Mononuclear cell (primary cell): Measurements from ENCODE around the gene NEK8. TPM values are rescaled to one million over a fixed set of nuclear protein-coding genes. Genes with fewer than 3 reads are reported as not detected.
"Not testable (repeated sequence)": the region's sequence is repeated elsewhere in the genome, so short reads cannot be mapped to it uniquely, and the experiment has no call there.

Experiments
- H3K27me3 ChIP-seq: 2 replicates; pipeline ENCODE4 v1.6.0; 2011; ENCODE audit warnings: low read length, control low read depth; ENCODE audit not compliant: insufficient read depth
- H3K4me1 ChIP-seq: 2 replicates; pipeline ENCODE4 v1.5.1; 2011; ENCODE audit warnings: mild to moderate bottlenecking, low read length, control low read depth; ENCODE audit not compliant: insufficient read depth
- H3K4me3 ChIP-seq: 2 replicates; pipeline ENCODE4 v1.5.1; 2011; ENCODE audit warnings: mild to moderate bottlenecking, low read length, moderate library complexity
- H3K9me3 ChIP-seq: 2 replicates; pipeline ENCODE4 v1.5.1; 2011; ENCODE audit warnings: low read depth, mild to moderate bottlenecking, control low read depth, low read length
- total RNA-seq: library from RNA; depleted of rRNA; stranded (reverse); fragments of >200 nt; gene quantifications from one replicate; pipeline ENCODE4 v1.2.3, GENCODE V29; 2012

The NEK8 gene
- total RNA-seq, 1 donor = 1.4 TPM

- H3K4me3 ChIP-seq = no peak overlapping the region
- no peaks in the 10 kb centered on the region for H3K27me3 ChIP-seq
- H3K4me1 ChIP-seq = peaks cover under 1% of the 10 kb centered on the region
- H3K9me3 ChIP-seq = no peaks in the 10 kb centered on the region
Measured at GRCh38 chr17:28755486-28755885, 26.9 kb downstream of the NEK8 start.

- Histone ChIP-seq H3K9me3 (no peaks in the 10 kb centered on the region), H3K4me3 (no peak overlapping the region), H3K27me3 (no peaks in the 10 kb centered on the region), H3K4me1 (peaks cover 8% of the 10 kb centered on the region)
Measured at GRCh38 chr17:28756049-28756804, 27.6 kb downstream of the NEK8 start.

- Histone ChIP-seq H3K4me3 (no peak overlapping the region), H3K27me3 (no peaks in the 10 kb centered on the region), H3K9me3 (no peaks in the 10 kb centered on the region), H3K4me1 (peaks cover 17% of the 10 kb centered on the region)
Measured at GRCh38 chr17:28758411-28759121, 30.0 kb downstream of the NEK8 start.

GRCh38 chr17:28759256-28759865, 30.8 kb downstream of the NEK8 start:
- H3K4me1 ChIP-seq = peaks cover 17% of the 10 kb centered on the region
- H3K4me3 ChIP-seq = no peak overlapping the region
- H3K9me3 ChIP-seq = no peaks in the 10 kb centered on the region
- H3K27me3 ChIP-seq = no peaks in the 10 kb centered on the region

GRCh38 chr17:28760601-28761562, 32.3 kb downstream of the NEK8 start:
- H3K9me3 ChIP-seq = no peaks in the 10 kb centered on the region
- H3K27me3 ChIP-seq = no peaks in the 10 kb centered on the region
- peaks cover 17% of the 10 kb centered on the region for H3K4me1 ChIP-seq
- H3K4me3 ChIP-seq = no peak overlapping the region

- H3K27me3 ChIP-seq = no peaks in the 10 kb centered on the region
Measured at GRCh38 chr17:28763137-28763799, 34.7 kb downstream of the NEK8 start.

GRCh38 chr17:28763804-28764266, 35.2 kb downstream of the NEK8 start:
- no peaks in the 10 kb centered on the region for H3K27me3 ChIP-seq
- H3K4me1 ChIP-seq = peaks cover 17% of the 10 kb centered on the region

More at GRCh38 chr17:28763137-28763799, 34.7 kb downstream of the NEK8 start:
- Histone ChIP-seq H3K9me3 (no peaks in the 10 kb centered on the region), H3K4me1 (peaks cover 17% of the 10 kb centered on the region), H3K4me3 (no peak overlapping the region)

GRCh38 chr17:28765038-28765437, 36.5 kb downstream of the NEK8 start:
- H3K9me3 ChIP-seq = no peaks in the 10 kb centered on the region
- no peaks in the 10 kb centered on the region for H3K27me3 ChIP-seq
- H3K4me1 ChIP-seq = peaks cover 17% of the 10 kb centered on the region
- H3K4me3 ChIP-seq = no peak overlapping the region

More at GRCh38 chr17:28763804-28764266, 35.2 kb downstream of the NEK8 start:
- Histone ChIP-seq H3K9me3 (no peaks in the 10 kb centered on the region), H3K4me3 (no peak overlapping the region)

- H3K9me3 ChIP-seq = no peaks in the 10 kb centered on the region
- peaks cover 10% of the 10 kb centered on the region for H3K4me1 ChIP-seq
- H3K4me3 ChIP-seq = no peak overlapping the region
- H3K27me3 ChIP-seq = no peaks in the 10 kb centered on the region
Measured at GRCh38 chr17:28773736-28774135, 45.1 kb downstream of the NEK8 start.

- H3K4me1 ChIP-seq = peaks cover 10% of the 10 kb centered on the region
- no peaks in the 10 kb centered on the region for H3K9me3 ChIP-seq
- H3K27me3 ChIP-seq = no peaks in the 10 kb centered on the region
- H3K4me3 ChIP-seq = no peak overlapping the region
Measured at GRCh38 chr17:28774206-28774605, 45.6 kb downstream of the NEK8 start.

GRCh38 chr17:28777178-28777577, 48.6 kb downstream of the NEK8 start:
- H3K27me3 ChIP-seq = no peaks in the 10 kb centered on the region
- peaks cover 10% of the 10 kb centered on the region for H3K4me1 ChIP-seq
- no peak overlapping the region for H3K4me3 ChIP-seq
- H3K9me3 ChIP-seq = no peaks in the 10 kb centered on the region

- not testable (repeated sequence) for H3K4me1 ChIP-seq, H3K27me3 ChIP-seq
Measured at GRCh38 chr17:28779601-28780000, 51.0 kb downstream of the NEK8 start.

GRCh38 chr17:28783161-28783560, 54.6 kb downstream of the NEK8 start:
- H3K4me1 ChIP-seq = no peaks in the 10 kb centered on the region
- no peaks in the 10 kb centered on the region for H3K27me3 ChIP-seq
- H3K4me3 ChIP-seq = no peak overlapping the region
- no peaks in the 10 kb centered on the region for H3K9me3 ChIP-seq

More at GRCh38 chr17:28779601-28780000, 51.0 kb downstream of the NEK8 start:
- not testable (repeated sequence) for H3K9me3 ChIP-seq, H3K4me3 ChIP-seq

GRCh38 chr17:28788100-28788499, 59.5 kb downstream of the NEK8 start:
- H3K4me3 ChIP-seq = no peak overlapping the region
- H3K9me3 ChIP-seq = no peaks in the 10 kb centered on the region
- no peaks in the 10 kb centered on the region for H3K4me1 ChIP-seq
- no peaks in the 10 kb centered on the region for H3K27me3 ChIP-seq
